GM19328 (cell line): ENCODE results near the gene MS4A15.
"Not testable (repeated sequence)": the region's sequence is repeated elsewhere in the genome, so short reads cannot be mapped to it uniquely, and the experiment has no call there.

Experiments used
- ATAC-seq: cut with Tn5 transposase; IDR thresholded peaks from one replicate; pipeline ENCODE4 v1.9.1; 2021; ENCODE audit warnings: mild to moderate bottlenecking, moderate library complexity; ENCODE audit not compliant: unreplicated experiment

Gene MS4A15

DNA sequence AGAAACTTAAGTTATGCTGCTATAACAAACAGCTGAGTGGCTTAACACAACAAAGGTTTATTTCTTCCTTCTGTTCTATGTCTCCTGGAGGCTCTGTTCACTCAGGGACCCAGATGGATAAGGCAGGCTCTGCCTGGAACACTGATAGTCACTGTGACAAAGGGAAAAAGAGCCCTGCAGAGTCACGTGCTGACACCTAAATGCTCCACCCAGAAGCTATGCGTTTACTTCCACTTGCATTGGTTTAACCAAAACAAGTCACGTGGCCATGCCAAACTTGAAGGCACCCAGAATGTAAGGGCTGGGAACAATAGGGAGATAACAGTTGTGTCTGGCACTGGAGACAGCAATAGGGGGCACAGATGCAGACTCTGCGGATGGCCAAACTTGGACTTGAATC lies 3.4 kb upstream of the MS4A15 start:
- ATAC-seq: no peak

DNA sequence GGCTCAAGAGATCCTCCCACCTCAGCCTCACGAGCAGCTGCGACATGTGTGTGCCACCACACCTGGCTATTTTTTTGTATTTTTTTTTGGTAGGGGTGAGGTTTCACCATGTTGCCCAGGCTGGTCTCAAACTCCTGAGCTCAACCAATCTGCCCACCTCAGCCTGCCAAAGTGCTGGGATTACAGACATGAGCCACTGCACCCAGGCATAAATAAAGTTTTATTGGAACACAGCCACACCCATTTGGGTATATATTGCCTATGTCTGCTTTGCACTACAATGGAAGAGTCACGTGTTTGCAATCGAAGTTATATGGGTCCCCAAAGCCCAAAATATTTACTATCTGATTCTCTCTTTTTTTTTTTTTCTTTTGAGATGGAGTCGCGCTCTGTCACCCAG lies 1.8 kb upstream of the MS4A15 start:
- ATAC-seq: no peak

DNA sequence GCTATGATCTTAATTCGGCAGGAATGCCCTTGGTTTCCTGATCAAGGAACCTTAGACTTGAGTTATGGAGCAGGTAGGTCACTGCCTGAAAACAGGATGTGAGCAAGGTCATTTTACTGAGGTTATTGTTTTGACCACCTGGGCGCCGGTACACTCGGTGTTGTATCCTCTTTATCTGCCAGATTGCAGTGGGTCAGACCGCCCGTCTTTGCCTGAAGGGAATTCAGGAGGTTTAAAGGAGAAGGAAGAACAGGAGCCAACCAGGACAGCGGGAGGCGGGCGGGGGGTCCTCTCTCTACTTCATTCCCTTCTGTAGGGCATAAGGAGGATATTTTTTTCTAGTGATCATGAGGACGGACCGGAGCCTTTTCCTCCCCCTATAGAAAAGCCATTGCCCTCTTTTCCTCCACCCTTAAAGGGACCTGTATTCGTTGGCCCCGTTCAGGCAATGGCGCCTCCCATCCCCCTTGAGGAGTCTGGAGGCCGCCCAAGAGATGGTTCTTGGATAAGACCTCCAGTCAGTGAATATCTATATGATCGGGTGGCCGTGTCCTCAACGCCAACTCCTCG lies 649 bp downstream of the MS4A15 start:
- no peak for ATAC-seq

DNA sequence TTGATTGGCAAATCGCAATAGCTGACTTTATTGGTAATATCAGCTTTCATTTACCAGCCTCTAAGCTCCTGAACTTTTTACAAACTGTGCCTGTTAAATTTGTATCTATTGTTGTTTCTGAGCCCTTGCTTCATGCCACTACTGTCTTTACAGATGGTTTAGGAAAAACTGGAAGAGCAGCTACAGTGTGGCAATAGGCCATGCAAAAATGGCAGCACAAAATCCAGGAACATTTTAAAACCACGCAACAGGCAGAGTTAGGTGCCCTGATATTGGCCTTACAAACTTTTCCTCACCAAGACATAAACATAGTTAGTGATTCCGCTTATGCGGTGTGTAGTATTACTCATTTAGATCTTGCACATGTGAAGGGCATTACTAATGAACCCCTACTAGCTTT lies 2.0 kb downstream of the MS4A15 start:
- not testable (repeated sequence) for ATAC-seq

DNA sequence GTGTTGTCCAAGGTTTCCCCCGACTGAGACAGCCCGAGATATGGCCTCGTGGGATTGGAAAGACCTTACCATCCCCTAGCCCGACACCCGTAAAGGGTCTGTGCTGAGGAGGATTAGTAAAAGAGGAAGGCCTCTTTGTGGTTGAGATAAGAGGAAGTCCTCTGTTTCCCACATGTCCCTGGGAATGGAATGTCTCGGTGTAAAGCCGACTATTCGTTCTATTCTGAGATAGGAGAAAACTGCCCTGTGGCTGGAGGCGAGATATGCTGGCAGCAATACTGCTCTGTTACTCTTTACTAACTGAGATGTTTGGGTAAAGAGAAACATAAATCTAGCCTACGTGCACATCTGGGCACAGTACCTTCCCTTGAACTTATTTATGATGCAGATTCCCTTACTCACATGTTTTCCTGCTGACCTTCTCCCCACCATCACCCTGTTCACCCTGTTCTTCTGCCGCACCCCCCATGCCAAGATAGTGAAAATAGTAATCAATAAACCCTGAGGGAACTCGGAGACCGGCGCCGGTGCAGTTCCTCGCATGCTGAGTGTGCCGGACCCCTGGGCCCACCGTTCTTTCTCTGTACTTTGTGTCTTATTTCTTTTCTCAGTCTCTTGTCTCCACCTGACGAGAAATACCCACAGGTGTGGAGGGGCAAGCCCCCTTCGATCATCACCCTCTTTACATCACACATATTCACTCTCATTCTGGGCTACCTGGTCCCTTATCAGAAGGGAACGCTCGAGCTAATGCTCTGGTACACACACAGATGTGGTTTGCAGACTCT lies 3.0 kb downstream of the MS4A15 start:
- not testable (repeated sequence) for ATAC-seq

DNA sequence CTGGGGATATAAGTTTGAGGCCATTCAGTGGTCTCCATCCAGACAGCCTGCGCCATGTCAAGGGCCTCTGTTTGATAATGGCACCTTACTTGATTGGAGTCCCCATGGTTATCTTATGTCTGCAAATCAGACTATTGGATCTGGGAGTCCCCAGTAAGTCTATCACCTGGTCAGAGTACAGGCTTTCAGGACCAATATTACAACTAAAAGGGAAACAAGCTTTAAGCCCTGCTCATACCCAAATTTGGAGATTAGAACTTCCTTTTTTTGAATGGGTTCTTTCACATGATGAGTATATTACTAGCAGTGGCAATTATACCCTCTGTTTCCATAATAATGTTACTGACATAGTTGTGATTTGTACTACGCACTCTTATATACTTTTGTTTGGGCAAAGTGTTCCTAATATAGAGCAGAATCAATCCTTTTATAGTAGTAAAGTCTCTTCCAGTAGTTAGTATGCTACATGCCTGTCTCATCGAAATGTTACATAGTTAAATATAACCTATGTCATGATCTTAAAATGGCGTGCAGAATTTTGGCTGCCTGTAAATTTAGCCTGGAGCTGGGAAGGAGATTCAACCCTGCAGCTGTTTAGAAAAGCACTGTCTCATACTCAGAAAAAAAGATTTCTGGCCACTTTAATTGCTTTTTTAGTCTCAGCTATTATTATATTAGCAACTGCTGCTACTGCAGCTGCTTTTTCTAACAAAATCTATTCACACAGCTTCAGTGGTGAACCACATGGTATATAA lies 4.9 kb downstream of the MS4A15 start:
- no peak for ATAC-seq

DNA sequence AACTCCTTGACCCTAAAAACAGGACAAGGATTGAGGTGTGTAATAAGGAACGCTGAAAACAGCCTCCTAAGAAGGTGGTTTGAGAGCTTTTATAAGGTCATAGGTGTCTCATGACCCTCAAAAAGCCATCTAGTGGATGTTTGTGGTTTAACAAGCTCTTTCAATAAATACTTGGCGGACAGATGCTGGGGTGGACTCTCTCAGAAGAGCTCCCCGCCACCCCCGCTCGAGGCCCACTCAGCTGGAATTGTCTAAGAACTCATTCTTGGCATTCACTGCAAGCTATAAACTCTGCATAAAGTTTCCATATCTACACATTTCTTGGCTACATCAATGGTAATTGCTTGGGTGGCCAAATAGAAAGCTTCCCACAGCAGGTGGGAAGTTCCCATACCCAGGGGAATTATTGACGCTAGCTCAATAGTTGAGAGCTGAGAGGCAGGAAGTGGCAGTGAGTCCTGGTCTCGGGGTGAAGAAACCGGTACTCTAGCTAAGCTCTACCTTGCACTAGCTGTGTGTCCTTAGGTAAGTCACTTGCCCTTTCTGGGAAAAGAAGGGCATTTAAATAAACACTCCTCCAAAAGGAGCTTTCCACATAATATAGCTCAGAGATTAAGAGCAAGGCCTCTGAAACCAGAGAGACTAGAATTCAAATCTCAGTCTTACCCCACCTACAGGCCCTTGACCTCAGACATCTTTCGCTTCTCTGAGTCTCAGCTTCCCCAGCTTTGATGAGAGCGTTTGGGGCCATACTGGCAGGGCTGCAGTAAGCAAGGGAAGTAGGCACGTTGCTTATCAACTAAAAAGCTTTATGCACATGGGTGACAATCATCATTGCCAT lies 6.4 kb downstream of the MS4A15 start:
- peak; percentile 52 for ATAC-seq

DNA sequence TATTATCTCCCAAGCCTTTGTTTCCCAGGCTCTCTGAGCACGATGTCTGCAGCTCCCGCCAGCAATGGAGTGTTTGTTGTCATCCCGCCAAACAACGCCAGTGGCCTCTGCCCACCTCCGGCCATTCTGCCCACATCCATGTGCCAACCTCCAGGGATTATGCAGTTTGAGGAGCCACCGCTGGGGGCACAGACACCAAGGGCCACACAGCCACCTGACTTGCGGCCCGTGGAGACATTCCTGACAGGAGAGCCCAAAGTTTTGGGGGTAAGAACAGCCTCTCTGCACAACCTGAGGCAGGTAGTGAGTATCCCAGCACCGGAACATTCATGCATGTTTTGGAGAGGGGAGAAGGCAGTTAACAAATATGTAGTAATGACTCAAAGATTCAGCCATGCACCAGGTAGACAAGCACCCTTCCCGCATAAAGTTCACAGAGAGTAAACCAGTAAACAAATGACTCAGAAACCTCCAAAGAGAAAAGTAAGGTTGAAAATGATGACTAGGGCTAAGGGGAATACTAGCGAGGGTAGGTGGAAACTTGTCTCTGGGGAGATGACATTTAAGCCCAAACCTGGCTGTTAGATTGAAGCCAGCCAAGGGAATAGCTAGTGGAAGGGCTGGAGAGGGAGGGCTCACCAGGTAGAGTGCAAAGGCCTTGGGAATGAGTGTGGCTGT lies 7.2 kb downstream of the MS4A15 start:
- no peak for ATAC-seq

DNA sequence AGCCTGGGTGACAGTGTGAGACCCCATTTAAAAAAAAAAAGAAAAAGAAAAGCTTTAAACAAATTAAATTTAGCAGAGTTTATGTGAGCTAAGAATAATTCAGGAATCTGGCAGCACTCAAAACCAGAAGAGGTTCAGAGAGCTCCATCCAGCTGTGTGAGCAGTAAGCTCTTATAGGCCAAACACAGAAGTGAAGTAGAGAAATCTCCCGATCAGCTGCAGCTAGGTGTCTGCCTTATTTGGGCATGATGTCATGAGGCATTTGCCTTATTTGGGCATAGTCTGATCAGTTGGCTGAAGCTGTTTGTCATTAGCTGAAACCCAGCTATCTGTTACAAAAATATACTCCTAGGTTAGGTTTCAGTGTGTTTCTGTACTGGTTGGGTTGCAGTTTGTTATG lies 8.2 kb downstream of the MS4A15 start:
- ATAC-seq: peak; percentile 39

DNA sequence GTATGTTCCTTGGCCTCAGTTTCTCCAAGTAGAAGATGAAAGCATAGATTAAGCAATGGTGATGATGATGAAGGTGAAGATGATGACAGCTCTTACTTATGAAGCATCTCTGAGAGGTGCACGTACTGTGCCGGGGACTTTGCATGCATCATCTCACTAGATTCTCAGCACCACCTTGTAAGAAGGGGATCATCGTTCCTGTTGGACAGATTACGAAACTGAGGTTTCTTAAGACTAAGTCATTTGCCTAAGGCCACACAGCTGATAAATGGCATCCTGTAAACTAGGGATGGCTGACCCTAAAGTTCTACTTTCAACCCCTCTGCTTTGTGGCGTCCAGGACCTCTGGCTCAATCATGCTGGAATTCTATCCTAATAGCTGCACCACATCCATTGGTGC lies 8.7 kb downstream of the MS4A15 start:
- ATAC-seq: no peak

DNA sequence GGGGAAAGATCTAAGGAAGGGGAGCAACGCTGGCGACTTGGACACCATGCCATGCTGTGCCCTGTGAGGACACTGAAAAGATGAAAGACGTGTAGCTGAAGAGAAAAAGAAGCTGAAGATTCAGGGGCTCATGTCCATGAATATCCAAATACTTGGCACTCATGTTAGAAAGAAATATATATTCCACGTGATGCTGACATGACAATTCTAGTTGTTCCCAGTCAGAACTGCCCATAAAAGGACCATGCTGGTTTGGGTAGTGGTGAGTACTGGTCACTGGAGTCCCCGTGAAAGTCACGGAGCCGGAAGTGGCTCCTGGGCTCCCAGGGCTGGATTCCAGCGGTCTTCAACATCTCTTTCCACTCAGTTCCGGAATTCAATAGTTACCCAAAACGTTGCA lies 9.9 kb downstream of the MS4A15 start:
- no peak for ATAC-seq

DNA sequence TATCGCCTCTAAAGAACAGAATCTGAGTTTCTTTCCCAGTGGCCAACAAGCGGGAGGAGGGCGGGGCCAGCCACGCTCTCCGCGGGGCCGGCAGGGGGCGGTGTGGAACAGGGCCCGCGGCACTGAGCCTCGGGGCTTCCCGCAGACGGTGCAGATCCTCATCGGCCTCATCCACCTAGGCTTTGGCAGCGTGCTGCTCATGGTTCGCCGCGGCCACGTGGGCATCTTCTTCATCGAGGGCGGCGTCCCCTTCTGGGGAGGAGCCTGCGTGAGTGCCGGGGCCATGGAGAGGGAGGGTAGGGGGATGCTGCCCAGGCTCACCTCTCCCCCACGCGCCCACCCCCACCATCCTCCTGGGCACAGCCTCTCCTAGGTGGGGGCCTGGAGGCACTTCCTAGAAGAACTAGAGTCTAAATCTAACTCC lies 10.7 kb downstream of the MS4A15 start:
- no peak for ATAC-seq

DNA sequence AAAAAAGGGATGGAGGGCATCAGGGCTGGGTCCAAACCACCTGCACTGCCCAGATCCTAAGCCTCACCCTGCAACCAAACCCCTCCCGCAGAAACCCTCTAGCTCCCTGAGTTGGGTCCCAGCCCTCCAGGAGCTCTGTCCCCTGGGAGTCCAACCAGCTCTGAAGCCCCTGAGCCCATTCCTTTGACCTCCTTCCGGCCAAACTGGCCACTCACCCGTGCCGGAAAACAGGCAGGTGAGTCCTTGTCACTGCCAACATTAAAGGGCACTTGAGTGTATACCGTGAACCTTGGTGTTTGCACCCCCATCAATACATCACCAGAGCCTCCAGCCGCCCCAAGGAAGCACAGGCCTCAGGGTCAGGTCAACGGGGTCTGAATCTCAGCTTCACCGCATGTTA lies 11.5 kb downstream of the MS4A15 start:
- ATAC-seq: no peak

DNA sequence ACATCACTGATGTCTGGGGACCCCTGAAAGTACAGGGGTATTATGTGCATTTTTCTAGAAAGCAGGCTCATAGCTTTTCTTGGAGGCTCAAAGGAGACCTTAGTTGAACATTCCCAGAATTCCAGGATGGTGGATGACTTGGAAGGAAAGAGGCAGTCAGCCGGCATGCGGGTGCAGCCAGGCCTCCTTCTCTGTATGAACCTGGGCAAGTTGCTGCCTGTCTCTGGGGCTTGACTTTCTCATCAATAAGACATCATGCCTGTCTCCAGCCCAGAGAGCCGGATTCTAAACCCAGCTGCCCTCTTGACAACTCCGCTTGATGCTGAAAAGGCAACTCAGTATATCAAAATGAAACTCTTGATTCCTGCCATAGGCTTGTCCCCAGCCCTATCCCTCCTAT lies 12.6 kb downstream of the MS4A15 start:
- ATAC-seq: no peak

DNA sequence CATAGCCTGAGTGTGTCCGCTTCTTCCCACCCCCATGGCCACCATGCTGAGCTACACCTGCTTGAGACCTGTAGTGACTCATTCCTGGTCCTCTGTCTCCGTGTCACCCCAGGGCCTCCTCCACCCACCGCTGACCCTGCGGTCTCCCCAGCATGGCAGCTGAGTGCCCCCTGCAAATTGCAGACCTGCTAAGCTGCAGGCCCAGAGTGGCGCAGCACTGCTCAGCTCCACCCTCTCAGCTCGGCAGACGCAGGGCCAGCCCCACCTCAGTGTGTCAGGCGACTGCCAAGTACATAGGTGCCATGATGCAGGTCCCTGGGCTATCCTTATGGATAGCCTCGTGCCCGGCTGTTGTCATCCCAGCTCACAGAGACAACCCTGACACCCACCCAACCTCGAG lies 13.1 kb downstream of the MS4A15 start:
- no peak for ATAC-seq

DNA sequence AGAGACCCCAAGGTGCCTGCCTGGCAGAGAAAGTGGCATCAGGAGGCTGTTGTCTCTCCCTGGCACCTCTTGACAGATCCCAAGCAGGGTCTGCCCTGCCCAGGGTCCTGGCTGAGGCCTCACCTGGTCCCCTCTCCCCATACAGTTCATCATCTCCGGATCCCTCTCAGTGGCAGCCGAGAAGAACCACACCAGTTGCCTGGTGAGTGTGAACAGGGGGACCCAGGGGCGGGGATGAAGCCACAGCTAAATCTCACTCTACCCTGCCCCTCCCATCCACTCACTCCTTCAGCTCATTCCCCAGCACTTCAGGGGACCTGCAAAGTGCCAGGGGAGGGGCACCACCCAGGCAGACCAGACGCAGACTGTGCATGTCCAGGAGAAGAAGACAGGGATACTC lies 14.5 kb downstream of the MS4A15 start:
- ATAC-seq: no peak

DNA sequence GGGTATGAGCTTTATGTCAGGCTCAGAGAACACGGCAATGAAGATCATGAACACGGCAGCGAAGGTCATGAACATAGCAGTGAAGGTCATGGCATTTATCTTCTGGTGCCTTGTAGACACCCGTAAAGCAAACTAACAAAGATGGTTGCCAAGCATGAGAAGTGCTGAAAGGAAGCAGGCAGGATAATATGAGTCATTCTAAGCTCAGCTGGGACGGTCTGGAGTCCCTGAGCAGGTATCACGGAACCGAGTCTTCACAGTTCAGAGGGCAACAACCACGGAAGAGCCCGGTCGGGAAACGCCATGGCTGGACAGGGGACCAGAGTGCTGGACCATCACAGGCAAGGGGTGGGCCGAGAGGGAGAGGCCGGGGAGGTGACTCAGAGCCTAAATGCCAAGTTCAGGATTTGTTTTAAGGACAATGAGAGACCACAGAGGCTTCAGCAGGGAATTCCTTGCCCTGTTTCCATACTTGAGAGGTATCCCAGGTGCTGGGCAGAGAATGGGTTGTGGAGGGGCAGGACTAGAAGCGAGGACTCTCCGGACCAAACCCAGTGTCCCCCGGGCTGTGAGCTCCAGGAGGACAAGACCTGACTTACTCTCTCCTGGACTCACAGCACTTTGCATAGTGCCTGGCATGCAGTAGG lies 15.3 kb downstream of the MS4A15 start:
- no peak for ATAC-seq

DNA sequence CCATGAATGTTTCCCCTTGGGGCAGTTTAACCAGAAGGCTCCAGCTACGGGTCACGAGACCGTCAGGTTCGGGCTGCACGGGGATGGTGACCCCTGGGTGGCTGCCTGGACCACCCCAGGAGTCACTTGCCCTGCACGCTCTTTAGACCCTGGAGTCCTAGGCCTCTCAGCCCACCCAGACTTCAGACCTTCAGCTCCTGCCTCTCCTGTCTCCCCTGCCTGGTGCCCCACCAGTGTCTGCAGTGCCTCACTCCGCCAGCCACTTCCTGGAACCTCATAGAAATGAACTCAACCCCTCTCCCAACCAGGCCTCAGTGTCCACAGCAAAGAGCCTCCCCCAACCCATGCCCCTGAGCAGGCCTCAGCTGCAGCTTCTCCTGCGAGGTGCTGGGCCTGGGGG lies 16.0 kb downstream of the MS4A15 start:
- ATAC-seq: no peak

DNA sequence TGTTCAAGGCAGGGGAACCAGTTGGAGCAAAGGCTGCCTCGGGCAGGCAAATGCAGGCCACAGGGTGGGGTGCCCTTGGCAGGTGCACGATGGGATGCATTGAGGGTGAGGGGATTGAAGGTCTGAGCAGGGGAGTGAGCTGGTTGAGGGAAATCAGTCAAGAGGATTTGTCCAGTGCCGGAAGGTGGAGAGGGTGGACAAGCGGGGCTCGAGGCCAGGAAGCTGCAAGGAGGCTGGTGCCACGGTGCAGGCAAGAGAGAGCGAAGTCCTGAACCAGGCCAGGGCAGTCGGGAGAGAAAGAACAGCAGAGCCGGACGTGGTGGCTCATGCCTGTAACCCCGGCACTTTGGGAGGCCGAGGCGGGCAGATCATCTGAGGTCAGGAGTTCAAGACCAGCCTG lies 18.1 kb downstream of the MS4A15 start:
- ATAC-seq: no peak

DNA sequence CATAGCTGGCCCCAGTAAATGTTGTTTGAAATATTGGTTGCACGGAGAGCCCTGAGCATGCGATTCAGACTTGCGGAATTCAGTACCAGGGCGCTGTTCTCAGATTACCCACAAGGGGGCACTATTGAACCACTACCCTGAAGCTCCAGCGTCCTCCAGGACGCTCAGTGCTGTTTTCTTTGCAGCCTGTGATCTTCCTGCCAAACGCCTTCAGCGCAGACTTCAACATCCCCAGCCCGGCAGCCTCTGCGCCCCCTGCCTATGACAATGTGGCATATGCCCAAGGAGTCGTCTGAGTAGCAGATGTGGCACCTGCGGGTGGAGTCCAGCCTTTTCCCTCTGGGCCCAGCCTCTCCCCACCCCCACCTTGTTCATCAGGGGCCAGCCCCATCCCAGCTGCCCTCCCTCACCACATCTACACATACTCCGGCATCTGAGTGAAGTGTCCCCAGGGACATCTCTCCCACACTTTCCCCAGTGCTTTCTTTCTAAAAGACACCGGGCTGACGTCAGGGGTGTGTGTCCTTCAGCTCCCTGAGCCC lies 18.8 kb downstream of the MS4A15 start:
- ATAC-seq: peak; percentile 66
